Measurements from ENCODE around the gene MEX3A.

The MEX3A gene

DNA sequence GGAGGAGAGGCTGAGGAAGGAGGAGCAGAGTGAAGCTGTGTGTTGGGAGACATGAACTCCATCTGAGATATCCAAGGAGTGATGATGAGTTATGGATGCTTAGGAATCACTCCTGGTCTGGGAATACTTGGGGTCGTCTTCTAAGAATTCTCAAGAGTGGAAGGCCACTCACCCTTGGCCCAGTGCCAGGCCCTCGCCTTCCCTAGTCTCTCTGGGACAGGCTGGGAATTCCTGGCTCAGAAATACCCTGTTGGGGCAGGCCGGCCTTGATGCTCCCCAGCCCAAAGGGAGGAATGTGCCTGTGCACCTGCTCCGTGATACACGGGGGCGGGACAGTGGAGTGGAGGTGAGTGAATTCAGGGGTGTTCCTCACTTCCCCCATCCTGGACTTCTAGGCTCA, 19.6 kb upstream of the MEX3A start:
- DNase-seq = no peak

DNA sequence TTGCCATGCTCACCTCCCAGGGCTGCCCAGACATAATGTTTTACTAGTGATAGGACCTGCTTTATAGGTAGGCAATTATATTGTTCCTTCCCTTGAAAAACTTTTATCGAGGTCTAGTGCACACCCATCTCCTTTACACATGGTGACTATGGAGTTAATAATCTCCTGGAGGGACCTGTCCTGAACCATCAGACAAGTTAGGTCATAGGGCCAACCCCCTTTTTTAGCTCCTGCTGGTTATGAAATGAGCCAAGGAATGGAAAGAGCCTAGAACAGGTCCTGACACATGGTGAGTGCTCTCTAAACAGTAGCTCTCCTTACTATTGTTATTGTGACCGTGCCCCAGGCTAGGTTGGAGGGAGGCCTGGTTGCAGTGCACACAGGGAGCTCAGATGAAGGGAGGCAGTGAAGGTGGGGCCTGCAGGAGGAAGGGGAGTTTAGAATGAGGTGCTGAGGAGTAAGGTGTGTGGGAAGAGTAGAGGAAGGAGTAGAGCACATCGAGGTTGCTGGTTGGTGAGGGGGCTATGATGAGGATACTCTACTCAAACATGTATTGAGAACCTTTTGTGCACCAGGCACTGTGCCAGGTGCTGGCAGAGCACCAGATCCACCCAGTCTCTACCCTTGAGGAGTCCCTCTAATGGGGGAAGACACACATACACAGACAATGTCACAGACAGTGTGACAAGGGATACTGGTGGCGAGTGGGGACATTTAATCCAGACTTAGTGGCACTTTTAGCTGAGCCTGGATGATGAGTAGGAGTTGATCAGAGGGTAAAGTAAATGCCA, 18.1 kb upstream of the MEX3A start:
- DNase-seq = no peak

DNA sequence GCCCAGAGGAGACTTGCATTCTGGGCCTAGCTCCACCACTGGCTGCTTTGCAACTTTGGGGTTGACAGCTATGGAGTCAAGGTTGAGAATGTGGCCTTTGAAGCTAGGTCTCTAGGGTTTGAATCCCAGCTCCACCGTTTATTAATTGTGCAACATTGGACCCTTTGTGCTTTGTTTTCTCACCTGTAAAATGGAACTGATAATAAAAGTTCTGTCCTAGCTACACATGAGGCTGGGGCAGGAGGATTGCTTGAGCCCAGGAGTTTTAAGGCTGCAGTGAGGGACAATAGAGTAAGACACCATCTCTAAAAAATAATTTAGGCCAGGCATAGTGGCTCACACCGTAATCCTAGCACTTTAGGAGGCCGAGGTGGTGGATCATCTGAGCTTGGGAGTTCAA, 17.0 kb upstream of the MEX3A start:
- no peak for DNase-seq

DNA sequence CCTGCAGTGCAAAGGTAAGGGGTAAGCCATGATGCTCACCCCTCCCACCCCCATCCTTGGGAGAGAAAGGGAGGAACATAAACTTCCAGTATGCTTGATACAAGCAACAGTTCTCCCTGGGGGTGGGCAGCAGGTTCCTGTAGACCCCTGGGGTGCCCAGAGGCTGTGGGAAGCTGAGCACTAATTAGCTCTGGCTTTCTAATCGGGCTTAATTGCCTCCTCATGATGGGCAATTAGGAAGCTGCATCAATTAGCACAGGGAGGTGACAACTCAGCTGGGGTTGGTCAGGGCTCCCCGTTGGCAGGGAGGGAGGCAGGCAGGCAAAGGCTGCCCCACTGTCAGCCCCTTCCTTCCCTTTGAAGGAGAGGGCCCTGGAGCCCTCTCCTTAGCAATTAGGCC, 16.5 kb upstream of the MEX3A start:
- DNase-seq = no peak

DNA sequence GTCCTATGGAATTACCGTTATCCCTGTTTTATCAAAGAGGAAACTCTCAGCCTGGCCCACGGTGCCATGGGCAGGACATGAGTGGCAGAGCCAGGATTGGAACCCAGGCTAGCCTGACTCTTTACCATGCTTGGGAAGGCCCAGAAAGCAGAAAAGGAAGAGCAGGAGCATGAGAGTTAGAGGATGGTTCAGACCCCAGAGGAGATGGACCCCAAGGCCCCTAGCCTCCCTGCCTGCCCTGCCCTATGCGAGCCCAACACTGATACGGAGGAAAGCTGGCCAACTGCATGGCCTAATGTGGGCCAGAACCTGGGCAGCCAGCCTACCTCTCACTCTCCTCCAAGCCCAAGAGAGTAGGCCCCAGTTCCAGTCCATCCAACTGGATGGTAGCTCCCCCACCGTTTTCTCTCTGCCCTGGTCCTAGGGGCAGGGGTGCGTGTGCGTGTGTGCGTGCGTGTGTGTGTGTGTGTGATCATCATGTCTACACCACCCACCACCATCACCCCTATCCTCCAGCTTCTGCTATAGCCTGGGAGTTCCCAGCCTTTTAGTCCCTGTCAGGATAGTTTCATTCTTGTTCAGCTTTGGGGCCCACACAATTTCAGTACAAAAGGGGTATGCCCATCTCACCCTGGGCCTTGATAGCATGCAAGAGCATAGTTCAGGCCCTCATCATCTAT, 15.4 kb upstream of the MEX3A start:
- DNase-seq = no peak

DNA sequence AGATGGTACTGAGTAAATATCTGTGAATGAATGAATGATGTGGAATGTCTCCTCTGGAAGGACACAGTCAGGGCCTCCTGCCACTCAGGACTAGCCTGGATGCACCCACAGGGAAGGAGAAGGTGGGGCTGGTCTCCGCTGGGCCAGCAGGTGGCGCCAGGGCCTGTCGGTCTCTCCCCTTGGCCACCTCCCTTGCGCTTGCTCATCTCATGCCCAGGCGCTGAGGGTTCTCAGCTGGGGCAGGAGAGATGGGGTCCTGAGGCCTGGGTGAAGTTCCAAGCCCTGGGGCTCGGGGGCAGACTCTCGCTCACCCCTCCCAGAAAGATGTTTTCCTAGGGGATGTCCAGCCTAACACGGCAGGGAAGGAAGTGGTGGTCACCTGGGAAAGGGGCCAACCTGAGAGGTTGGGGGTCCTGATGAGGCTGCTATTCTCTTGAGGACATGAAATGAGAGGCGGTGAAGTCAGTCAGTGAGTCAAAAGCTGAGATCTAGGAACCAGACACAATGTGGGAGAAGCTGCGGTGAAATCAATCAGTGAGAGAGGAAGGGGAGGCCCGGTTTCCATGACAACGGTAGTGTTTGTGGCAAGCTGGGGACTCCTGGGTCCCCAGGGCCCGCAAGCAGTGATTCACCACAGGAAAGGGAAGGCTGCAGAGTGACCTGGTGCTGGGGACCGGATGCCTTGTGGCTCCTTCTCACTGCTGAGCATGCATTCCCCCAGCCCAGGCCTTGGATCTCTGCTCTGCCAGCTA, 14.6 kb upstream of the MEX3A start:
- DNase-seq = peak; percentile 86

DNA sequence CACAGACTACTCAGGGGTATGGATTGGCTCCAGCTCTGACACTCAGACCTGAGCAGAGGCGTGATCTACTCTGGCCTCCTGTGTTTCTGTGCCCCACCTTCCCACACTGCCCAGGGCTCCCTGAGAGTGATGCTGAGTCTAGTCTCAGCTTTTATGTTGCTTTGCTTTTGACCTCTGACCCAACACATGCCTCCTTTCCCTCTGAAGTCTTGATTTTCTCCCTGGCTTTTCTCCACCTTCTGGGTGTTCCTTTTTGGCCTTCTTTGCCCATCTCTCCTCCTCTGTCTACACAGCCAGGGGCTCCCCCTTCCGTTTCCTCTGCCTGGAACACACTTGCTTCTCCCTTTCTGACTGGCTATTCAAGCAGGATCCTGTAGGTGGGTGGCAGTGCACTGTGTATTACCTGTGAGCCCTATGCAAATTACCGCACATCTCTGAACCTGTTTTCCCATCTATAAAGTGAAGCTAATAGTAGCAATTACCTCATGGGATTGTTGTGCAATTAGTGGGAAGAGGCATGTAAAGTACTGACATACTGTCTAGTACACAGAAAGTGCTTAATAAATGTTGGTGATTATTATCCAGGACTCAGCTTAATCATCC, 13.7 kb upstream of the MEX3A start:
- no peak for DNase-seq

DNA sequence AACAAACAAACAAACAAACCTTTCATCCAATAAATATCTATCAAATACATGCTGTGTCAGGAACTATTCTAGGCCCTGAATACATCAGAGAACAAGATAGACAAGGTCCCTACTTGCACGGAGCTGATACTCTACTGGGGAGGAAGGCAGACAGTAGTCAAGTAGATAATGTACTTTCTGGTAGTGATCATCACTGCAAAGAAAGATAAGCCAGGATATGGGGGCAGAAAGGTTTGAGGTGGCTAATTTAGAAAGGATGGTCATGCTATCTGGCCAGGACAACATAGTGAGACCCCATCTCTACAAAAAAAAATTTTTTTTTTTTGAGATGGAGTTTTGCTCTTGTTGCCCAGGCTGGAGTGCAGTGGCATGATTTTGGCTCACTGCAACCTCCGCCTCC, 9.3 kb upstream of the MEX3A start:
- no peak for DNase-seq

DNA sequence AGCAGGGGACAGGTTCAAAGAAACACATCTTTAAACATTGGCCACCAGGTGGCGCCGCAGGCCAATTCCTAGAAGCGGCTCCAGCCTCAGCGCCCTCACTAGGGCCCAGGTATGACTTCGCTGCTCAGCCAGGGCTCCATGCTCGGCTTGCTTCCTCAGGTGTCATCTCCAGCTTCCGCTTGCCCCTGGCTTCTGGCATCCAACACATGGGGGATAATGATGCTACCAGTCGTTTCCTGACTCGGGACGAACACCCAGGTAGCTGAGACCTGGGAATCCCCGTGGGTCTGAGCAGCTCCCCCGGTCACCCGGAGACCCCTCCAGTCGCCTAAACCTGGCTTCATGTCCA, 8.5 kb upstream of the MEX3A start:
- peak; percentile 93 for DNase-seq

DNA sequence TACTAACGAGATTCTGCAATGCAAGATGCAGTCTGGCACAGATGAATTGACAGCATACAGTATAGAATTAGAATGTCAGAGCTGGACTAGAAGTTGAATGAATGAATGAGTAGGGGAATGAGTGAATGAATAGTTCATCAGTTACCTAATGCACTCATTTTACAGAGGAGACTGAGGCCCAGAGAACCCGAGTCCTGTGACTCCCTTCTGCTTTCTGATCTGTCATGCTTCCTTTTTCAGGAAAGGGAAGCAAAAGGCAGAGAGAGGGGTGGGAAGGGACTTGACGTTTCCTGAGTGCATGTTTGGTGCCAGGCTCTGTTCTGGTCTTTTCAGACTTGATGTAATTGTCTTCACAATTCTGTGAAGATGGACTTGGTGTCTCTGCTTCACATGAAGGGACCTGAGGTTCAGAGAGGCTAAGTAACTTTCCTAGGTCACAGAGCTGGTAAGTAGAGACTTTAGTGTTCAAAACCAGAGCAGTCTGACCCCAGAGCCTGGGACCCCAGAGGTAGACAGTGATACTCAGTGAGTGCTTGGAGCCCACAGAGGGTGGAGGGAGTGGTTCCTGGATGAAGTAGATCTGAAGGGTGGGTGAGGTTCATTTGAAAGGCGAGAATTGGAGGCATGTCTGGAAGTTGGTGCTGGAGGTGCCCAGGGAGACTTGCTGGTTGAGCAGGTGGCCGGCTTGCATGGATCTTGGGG, 8.0 kb upstream of the MEX3A start:
- no peak for DNase-seq

DNA sequence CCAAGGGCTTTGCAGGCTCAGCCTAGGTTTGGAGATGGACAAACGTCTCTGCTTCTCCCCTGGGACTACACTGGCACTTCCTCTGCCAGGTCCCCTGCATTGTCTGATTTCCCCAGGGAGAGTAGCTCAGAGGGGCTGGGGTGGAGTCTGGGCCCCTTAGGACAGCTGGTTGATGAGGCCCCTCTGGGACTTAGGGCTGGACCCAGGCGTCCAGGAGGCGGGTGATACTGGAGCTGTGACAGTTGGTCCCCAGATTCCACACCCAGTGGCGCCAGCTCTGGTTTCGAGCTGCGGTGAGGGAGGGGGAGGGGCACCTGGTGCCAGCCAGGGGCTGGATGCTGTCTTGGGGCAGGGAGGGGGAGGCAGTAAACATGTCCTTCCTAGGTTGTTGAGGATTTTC, 7.4 kb upstream of the MEX3A start:
- DNase-seq = no peak

DNA sequence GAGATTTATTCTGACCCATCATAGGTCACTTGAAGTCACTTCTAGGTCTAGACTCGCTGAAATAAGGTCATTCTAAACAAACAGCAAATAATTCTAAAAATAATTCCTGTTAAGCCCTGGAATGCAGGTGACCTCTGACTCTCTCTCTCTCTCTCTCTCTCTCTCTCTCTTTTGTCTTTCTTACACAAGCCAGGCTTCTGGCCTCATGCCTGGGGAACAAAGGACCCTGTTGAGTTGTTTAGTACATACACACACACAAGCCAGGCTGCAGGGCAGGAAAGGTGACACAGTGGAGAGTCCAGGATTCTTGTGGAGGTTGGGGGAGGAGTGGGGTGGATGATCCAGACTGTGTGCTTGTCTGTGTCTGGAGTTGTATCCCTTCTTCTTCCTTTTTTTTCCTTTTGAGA, 4.0 kb upstream of the MEX3A start:
- DNase-seq = no peak

DNA sequence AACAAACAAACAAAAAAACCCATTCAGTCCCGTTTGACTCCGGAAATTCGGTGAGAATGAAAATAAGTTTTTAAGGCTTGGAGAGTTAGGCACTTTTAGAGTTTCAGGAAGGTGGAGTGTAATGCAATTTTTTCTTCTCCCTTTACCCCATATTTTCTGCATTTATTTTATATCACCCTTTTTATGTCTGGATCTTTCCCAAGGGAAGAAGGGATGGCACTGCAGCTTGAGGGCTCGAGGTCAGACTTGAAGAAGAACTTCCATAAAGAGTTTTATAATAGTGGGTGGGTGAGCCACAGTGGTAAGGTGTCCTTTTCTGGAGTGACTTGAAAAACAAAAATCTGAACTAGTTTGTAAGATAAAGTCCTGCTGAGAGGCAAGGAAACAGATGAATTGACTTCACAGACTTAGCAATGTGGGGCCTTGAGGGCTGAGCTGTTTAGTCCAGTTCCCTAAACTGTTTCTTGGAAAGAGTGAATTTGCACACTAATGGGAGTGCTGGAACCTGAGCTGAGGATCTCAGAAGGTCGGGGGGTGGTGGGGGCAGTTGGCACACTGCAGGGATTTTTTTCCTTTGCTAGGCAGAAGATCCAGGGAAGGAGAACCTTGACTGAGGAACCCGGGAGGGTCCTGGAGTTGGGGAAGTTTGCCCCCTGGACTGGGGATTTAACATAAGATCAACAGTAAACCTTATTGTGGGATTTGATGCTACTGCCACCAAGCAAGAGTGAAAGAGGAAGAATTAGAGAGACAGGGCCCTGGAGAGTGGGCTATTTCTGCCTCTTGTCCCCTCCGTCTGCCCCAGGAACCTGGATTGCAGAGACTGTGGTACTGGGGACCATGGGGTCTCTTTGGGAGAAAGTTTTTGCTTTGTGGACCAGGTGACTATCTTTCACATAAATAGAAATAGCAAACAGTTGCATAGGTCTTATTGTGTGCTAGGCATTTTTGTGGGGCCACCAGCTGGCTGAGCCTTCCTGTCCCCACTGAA, 1.8 kb upstream of the MEX3A start:
- DNase-seq = no peak

DNA sequence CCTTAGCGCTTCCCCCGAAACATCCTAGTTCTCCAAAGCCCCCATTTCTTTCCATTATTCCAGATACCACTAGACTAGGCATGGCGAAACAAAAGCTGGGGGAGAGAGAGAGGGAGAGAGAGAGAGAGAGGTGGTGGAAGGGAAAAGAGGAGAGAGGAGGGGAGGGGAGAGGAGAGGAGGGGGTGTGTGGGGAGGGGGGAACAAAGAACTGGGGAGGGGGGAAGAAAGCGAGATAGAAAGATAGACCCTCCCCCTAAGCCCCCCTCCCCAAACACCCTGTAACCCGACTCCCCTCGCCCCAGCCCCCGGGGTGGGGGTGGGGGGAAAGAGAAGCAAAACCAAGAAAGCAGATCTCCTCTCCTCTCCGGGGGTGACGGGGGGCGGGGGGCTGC, 352 bp downstream of the MEX3A start:
- DNase-seq = no peak

DNA sequence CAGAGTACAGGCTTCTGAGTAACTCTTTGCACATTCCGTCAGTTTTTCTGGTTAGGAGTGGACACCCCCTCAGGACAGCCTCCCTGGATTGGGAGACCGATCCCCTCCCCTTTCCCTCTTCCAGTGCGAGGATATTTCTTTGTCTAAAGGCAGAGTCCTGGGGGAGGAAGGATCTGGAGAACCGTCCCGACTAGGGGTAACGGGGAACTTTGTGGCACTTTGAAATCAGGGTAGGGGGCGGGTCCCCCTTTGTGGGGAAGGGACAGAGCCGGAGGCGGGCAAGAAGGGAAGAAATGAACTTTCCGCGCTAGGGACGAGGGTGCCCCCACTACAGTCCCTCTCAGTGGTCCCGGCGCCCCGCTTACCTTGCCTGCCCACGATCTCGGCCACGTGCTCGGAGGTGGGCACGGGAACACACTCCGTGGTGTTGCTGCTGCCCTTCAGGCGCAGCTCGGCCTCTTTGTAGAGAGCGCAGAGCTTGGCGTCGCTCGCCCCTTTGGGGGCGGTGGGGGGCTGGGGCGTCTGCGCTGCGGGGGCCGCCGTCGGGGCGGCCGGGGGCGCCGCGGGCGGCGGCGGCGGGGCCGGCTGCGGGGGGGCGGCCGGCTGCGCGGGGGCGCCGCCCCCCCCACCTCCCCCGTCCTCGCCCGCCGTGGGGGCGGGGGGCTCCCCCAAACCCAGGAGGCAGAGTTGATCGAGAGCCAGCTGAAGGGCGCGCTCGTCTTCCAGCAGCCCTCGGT, 917 bp downstream of the MEX3A start:
- DNase-seq = no peak

DNA sequence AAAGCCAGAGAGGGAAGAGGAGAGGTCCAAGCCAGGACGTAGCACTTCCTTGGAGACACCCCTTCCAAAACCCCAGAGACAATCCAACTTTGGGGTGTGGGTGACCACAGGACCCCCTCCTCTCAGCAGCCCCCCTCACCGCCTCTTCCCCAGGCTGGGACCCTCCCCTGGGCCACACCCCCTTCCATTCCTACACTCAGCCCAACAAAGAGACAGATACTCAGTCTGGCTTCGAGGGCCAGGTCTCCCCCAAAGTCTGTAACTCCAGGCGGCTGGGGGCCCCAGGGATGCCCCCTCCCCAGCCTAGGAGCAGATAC, 1.4 kb downstream of the MEX3A start:
- no peak for DNase-seq

DNA sequence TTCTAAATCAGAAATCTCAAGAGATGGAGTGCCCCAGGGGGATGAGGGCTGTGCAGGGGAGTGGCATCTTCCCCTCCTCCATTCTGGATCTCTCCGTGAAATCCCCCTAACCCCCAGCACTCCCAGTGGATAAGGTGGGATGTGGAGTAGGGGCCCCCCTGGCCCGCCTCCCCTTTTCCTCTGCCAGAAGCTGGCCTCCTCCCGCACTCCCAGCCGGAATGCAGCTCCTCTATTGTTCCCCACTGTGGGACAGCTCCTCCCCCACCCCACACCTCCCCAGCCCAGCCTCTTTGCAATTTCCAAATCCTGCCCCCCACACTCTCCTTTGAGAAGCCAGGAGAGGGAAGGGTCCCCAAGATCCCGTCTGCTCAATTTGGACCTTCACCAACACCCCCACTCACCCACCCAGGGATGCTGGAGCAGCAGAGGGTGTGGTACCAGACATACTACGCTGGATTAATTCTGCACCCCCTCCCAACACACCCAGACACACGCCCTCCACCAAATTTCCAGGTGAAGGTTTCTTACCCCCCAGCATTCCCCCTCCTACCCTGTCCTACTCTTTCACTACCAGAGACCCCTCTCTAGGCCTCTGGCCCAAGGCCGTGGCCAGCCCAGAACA, 1.9 kb downstream of the MEX3A start:
- no peak for DNase-seq

DNA sequence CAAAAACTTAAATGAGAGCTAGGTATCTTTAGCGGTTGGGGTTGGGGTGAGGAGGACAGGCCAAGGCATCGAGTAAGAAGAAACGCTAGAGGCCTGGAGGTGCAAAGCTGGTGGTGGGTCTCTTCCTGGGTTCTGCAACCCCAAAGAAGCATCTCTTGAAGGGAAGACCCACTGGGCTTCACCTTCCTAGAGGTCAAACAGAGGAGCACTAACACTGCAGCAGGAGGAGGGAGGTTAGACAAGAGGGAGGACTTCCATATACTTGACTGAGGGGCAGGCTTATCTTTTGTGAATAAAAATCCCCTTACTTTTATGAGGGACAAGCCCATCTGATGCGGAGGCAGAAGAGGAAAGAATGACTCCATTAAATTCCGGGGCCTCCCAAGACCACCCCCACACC, 2.5 kb downstream of the MEX3A start:
- DNase-seq = no peak

DNA sequence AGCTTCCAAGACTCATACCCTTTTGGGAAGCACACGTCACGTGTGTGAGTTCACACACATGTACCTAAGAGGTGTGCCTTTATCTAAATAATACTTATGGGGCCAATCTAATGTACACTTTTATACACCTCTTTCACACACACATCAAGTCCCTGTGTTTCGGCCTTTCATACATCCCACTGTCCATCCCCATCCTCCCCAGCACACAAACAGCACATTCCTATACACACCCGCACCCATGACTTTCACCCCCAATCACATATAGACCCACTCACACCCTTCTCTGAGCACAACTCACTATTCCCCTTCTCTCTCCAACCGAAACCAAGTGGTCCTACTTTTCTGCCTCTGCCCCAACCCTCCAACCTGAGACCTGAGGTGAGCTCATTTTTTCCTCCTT, 3.5 kb downstream of the MEX3A start:
- no peak for DNase-seq

DNA sequence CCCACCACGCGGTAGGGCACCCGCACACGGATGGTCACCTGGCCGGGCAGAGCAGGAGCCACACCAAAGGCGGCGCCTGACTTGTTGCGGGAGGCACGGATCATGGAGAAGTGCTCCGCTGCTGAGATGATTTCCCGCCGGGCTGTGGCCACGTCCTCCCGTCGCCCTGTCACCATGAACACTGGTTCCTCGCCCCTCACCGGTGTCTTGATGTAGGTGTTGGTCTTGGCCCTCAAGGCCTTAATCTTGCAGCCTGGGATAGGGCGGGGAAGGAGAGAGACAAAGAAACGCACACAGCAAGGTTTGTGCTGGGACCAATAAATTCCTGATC, 4.9 kb downstream of the MEX3A start:
- DNase-seq = no peak
